ENCODE data around the gene GYG2.

Gene GYG2

DNA sequence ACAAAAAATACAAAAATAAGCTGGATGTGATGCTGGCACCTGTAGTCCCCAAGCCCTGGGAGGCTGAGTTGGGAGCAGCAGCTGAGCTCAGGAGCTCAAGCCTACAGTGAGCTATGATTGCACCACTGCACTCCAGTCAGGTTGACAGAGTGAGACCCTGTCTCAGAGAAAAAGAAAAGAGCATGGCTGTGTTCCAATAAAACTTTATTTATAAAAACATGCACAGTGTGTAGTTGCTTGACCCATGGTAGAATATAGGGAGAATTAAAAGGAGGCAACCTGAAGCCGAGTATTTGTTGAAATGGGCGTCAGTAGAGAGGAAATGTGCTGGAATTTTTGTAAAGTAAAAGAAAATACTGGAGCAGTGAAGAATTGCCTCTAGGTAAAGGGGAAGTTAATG lies 27.0 kb downstream of the GYG2 start:
- Histone ChIP-seq H3K27ac (ENCODE audit: poor library complexity, severe bottlenecking) (no peak overlapping the region), H3K9me3 (ENCODE audit: severe bottlenecking) (no peaks in the 10 kb centered on the region), H3K36me3 (ENCODE audit: low read depth) (no peaks in the 10 kb centered on the region), H3K4me1 (ENCODE audit: insufficient read depth, poor library complexity, severe bottlenecking) (no peaks in the 10 kb centered on the region), H3K4me3 (ENCODE audit: severe bottlenecking) (no peak overlapping the region), H3K27me3 (ENCODE audit: insufficient read depth, poor library complexity, severe bottlenecking) (no peaks in the 10 kb centered on the region)
- DNase-seq (ENCODE audit: low spot score), result no peak
- no peak for ATAC-seq (ENCODE audit: low read depth)
- TF ChIP-seq, protein P1, sequence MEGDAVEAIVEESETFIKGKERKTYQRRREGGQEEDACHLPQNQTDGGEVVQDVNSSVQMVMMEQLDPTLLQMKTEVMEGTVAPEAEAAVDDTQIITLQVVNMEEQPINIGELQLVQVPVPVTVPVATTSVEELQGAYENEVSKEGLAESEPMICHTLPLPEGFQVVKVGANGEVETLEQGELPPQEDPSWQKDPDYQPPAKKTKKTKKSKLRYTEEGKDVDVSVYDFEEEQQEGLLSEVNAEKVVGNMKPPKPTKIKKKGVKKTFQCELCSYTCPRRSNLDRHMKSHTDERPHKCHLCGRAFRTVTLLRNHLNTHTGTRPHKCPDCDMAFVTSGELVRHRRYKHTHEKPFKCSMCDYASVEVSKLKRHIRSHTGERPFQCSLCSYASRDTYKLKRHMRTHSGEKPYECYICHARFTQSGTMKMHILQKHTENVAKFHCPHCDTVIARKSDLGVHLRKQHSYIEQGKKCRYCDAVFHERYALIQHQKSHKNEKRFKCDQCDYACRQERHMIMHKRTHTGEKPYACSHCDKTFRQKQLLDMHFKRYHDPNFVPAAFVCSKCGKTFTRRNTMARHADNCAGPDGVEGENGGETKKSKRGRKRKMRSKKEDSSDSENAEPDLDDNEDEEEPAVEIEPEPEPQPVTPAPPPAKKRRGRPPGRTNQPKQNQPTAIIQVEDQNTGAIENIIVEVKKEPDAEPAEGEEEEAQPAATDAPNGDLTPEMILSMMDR (IDR thresholded peaks at IDR 0.05; ENCODE audit: poor library complexity, severe bottlenecking), result no peak

DNA sequence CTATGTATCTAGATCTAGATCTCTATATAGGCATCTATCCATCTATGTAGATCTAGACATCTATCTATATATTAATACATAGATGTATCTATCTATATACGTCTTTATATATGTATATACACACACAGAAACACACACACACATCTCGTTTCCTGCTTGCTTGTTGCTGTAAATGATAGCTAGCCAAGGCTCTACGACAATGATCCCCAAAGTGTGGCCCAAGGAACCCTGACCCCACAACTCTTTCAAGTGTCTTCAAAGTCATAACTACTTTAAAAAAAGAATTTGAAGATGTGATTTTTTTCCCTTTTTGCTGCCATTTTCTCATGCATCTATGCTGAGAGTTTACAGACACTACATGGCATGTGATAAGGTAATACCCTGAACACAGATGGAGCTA lies 28.8 kb downstream of the GYG2 start:
- Histone ChIP-seq H3K36me3 (ENCODE audit: low read depth) (no peaks in the 10 kb centered on the region), H3K9me3 (ENCODE audit: severe bottlenecking) (no peaks in the 10 kb centered on the region)
- TF ChIP-seq, protein P1 (IDR thresholded peaks at IDR 0.05; ENCODE audit: poor library complexity, severe bottlenecking), result no peak

DNA sequence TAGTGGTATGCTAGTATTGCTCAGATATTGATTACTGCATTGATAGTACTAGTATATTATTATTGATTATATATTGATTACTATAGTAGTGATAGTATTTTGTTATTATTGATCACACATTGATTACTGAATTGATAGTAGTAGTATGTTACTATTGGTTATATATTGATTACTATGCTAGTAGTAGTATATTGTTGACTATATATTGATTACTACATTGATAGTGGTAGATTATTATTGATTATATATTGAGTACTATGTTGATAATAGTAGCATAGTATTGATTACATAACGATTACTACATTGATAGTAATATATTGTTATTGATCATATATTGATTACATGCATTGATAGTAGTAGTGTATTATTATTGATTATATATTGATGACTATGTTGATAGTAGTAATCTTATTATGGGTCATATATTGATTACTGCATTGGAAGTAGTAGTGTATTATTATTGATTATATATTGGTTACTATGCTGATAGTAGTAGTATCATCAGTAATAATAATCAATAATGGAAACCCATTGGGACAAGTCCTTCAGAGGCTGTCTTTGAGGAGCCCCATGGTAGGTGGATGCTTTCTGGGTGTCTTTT lies 30.6 kb downstream of the GYG2 start:
- no peak for ATAC-seq (ENCODE audit: low read depth)
- Histone ChIP-seq H3K9me3 (ENCODE audit: severe bottlenecking) (no peaks in the 10 kb centered on the region), H3K4me1 (ENCODE audit: insufficient read depth, poor library complexity, severe bottlenecking) (no peaks in the 10 kb centered on the region), H3K4me3 (ENCODE audit: severe bottlenecking) (no peak overlapping the region), H3K36me3 (ENCODE audit: low read depth) (no peaks in the 10 kb centered on the region), H3K27me3 (ENCODE audit: insufficient read depth, poor library complexity, severe bottlenecking) (no peaks in the 10 kb centered on the region), H3K27ac (ENCODE audit: poor library complexity, severe bottlenecking) (no peak overlapping the region)
- DNase-seq (ENCODE audit: low spot score), result no peak
- TF ChIP-seq, protein P1 (IDR thresholded peaks at IDR 0.05; ENCODE audit: poor library complexity, severe bottlenecking), result no peak

More for the DNA sequence above, 28.8 kb downstream of the GYG2 start:
- DNase-seq (ENCODE audit: low spot score) (no peak), ATAC-seq (ENCODE audit: low read depth) (no peak)
- no peak overlapping the region for H3K4me3 ChIP-seq (ENCODE audit: severe bottlenecking)
- no peak overlapping the region for H3K27ac ChIP-seq (ENCODE audit: poor library complexity, severe bottlenecking)
- no peaks in the 10 kb centered on the region for H3K27me3 ChIP-seq (ENCODE audit: insufficient read depth, poor library complexity, severe bottlenecking)
- H3K4me1 ChIP-seq (ENCODE audit: insufficient read depth, poor library complexity, severe bottlenecking), result no peaks in the 10 kb centered on the region

DNA sequence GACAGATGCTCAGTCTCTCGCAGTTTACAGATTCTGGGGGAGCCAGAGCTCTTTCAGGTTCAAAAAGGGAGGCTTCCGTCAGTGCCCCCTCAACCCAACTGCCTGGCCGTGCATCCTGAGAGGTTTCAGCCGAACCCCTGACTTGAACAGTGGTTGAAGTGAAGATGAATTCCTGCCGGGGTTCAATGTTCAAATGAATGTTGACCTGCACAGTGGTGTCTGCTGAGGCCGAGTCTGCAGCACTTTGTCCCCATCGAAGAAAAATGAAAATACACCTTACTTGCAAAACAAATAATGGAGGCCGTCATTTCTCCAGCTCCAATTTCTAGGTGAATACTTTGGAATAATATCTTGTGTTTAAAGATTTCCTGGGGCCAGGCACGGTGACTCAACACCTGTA lies 33.7 kb downstream of the GYG2 start:
- Histone ChIP-seq H3K4me1 (ENCODE audit: insufficient read depth, poor library complexity, severe bottlenecking) (no peaks in the 10 kb centered on the region), H3K27ac (ENCODE audit: poor library complexity, severe bottlenecking) (no peak overlapping the region), H3K27me3 (ENCODE audit: insufficient read depth, poor library complexity, severe bottlenecking) (no peaks in the 10 kb centered on the region), H3K9me3 (ENCODE audit: severe bottlenecking) (no peaks in the 10 kb centered on the region), H3K4me3 (ENCODE audit: severe bottlenecking) (no peak overlapping the region), H3K36me3 (ENCODE audit: low read depth) (no peaks in the 10 kb centered on the region)
- TF ChIP-seq, protein P1 (IDR thresholded peaks at IDR 0.05; ENCODE audit: poor library complexity, severe bottlenecking), result no peak
- no peak for DNase-seq (ENCODE audit: low spot score)
- no peak for ATAC-seq (ENCODE audit: low read depth)

DNA sequence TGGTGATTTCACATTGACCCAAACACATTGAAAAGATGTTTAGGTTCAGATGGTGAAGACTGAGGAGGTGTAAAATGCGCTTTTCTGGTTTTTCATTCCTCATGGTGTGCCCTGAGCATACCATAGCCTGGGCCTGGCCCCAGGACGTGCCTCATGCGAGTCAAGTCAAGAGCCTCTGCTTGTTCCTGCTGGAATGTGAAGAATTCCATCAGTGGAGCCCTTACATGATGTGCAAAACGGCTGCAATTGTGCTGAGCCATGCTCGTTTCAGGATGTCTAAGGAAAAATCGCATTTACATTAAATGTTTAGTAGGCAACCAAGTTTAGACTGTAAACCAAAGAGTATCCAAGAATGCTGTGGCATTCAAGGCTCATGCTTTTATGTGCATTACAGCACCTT lies 34.9 kb downstream of the GYG2 start:
- Histone ChIP-seq H3K27me3 (ENCODE audit: insufficient read depth, poor library complexity, severe bottlenecking) (no peaks in the 10 kb centered on the region), H3K4me3 (ENCODE audit: severe bottlenecking) (no peak overlapping the region), H3K27ac (ENCODE audit: poor library complexity, severe bottlenecking) (no peak overlapping the region), H3K36me3 (ENCODE audit: low read depth) (no peaks in the 10 kb centered on the region), H3K4me1 (ENCODE audit: insufficient read depth, poor library complexity, severe bottlenecking) (no peaks in the 10 kb centered on the region), H3K9me3 (ENCODE audit: severe bottlenecking) (no peaks in the 10 kb centered on the region)
- ATAC-seq (ENCODE audit: low read depth) (no peak; the same call in 2 of the 3 replicates), DNase-seq (ENCODE audit: low spot score) (no peak)
- TF ChIP-seq, protein P1 (IDR thresholded peaks at IDR 0.05; ENCODE audit: poor library complexity, severe bottlenecking), result no peak
